ENCODE results near the gene AMBRA1. TPM values are rescaled to one million over a fixed set of nuclear protein-coding genes. Genes with fewer than 3 reads are reported as not detected.

AMBRA1 gene
- total RNA-seq, 3 donors from 2014 or later, result 32.5 to 38.9 (median 34.1) TPM

DNA sequence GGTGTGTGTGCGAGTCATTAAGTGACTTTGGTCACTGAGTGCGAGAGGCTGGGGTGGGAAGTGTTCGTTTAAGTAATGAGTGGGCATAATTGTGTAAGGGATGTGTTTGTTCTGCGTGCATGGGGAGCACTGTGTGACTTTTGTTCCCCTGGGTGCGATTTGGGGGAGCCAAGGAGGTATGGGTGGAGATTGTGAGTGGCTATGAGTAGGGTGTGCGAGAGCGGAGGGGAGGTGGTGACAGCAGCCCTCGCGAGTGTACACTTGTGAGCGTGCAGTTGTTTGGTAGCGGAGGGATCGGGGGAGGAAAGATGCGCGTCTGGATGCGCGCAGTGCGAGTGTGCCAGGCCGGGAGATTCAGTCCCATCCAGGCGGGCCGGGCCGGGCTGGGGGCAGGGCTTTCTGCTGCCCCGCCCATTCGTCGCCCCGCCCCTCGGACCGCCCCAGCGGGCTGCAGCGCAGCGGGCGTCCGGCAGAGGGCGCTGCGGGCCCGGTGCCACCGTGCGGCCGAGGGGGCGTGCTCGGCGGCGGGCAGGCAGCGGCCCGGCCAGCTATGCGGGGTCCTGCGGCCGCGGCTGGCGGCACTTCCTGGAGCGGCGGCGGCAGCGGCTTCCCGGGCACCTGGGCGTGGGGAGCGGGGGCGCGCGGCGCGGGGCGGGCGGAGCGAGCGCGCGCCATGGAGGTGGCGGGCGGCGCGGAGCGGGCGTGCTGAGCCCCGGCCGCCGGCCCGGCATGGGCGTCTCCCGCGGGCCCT is 246.8 kb downstream of the AMBRA1 start, which contains the start of gene DGKZ:
DGKZ (plus strand) TSS at position 578 of the 751 bp plus-strand sequence. CDS start 197 bp downstream, outside the sequence.
- intact Hi-C loops (cut with DNase I; ENCODE audit: low total_unique reads), result no loop called here
- H3K27ac ChIP-seq, result peak within 1 kb of the TSS; percentile 86
- peak; percentile 84 to 87 for DNase-seq (ENCODE audit: low spot score in 2 of 2)
- H3K9me3 ChIP-seq, result no peaks in the 10 kb centered on the region
- H3K27me3 ChIP-seq, result no peaks in the 10 kb centered on the region
- H3K4me3 ChIP-seq, result peak within 1 kb of the TSS; percentile 69 to 94 (median 84)
- peaks cover 15 to 41% of the 10 kb centered on the region in 2 donors for H3K4me1 ChIP-seq
- TF ChIP-seq POLR2AphosphoS5 (IDR thresholded peaks at IDR 0.05) (no peak), POLR2A (IDR thresholded peaks at IDR 0.05) (no peak)
- TF ChIP-seq, protein P1, sequence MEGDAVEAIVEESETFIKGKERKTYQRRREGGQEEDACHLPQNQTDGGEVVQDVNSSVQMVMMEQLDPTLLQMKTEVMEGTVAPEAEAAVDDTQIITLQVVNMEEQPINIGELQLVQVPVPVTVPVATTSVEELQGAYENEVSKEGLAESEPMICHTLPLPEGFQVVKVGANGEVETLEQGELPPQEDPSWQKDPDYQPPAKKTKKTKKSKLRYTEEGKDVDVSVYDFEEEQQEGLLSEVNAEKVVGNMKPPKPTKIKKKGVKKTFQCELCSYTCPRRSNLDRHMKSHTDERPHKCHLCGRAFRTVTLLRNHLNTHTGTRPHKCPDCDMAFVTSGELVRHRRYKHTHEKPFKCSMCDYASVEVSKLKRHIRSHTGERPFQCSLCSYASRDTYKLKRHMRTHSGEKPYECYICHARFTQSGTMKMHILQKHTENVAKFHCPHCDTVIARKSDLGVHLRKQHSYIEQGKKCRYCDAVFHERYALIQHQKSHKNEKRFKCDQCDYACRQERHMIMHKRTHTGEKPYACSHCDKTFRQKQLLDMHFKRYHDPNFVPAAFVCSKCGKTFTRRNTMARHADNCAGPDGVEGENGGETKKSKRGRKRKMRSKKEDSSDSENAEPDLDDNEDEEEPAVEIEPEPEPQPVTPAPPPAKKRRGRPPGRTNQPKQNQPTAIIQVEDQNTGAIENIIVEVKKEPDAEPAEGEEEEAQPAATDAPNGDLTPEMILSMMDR (IDR thresholded peaks at IDR 0.05), result peak; percentile 19 to 100 (median 33)
- no peaks in the 10 kb centered on the region for H3K36me3 ChIP-seq

Other genes with a start within 250 kb of the AMBRA1 start
- 10 to 100 TPM; 42.3 to 46.5 (median 46.2) TPM for gene DGKZ, start 246.6 kb downstream of the AMBRA1 start, total RNA-seq
- 100 to 1,000 TPM in 1 of 3 donors, 10 to 100 TPM in 2; 20.5 to 115 (median 54.7) TPM for gene MDK, start 212.4 kb downstream of the AMBRA1 start, total RNA-seq
- 1 to 10 TPM in 1 of 3 donors, under 1 TPM in 1, not detected in 1; 0.66 to 1.1 TPM for gene CHRM4, start 202.2 kb downstream of the AMBRA1 start, total RNA-seq
- 1 to 10 TPM; 1.6 to 9.1 (median 3.5) TPM for gene HARBI1, start 23.2 kb upstream of the AMBRA1 start, total RNA-seq
- gene ATG13, start 23.5 kb upstream of the AMBRA1 start, total RNA-seq, result 100 to 1,000 TPM in 1 of 3 donors, 10 to 100 TPM in 2; 84.2 to 113 (median 87.5) TPM
- 10 to 100 TPM; 26.5 to 55.7 (median 33.8) TPM for gene ARHGAP1, start 106.6 kb upstream of the AMBRA1 start, total RNA-seq
- gene ZNF408, start 107.0 kb upstream of the AMBRA1 start, total RNA-seq, result 1 to 10 TPM; 6.4 to 8.0 (median 7.5) TPM
- not detected for gene F2, start 125.2 kb upstream of the AMBRA1 start, total RNA-seq

Measured in breast epithelium (tissue), 4 donors.